ENCODE data around the gene CHEK2.
"Not testable (repeated sequence)": the region's sequence is repeated elsewhere in the genome, so short reads cannot be mapped to it uniquely, and the experiment has no call there.

Gene CHEK2

GRCh38 chr22:28766628-28767027 lies 25.0 kb upstream of the CHEK2 start:
- no peaks in the 10 kb centered on the region for H3K36me3 ChIP-seq (replicated peaks)

GRCh38 chr22:28762000-28762399 lies 20.4 kb upstream of the CHEK2 start:
- H3K4me3 ChIP-seq; in situ Hi-C loops (cut with MboI; ENCODE audit: low sequenced_read_pairs); H3K36me3 ChIP-seq (replicated peaks); H3K9me3 ChIP-seq; H3K27me3 ChIP-seq (ENCODE audit: low read depth); DNase-seq (ENCODE audit: low spot score in 2 of 2): not testable (repeated sequence)
- peaks cover 11% of the 10 kb centered on the region for H3K4me1 ChIP-seq

More at GRCh38 chr22:28766628-28767027, 25.0 kb upstream of the CHEK2 start:
- Histone ChIP-seq H3K27me3 (ENCODE audit: low read depth) (no peaks in the 10 kb centered on the region), H3K9me3 (no peaks in the 10 kb centered on the region), H3K4me3 (no peak overlapping the region), H3K4me1 (no peaks in the 10 kb centered on the region)
- no peak for DNase-seq (ENCODE audit: low spot score in 2 of 2)
- in situ Hi-C loops (cut with MboI; ENCODE audit: low sequenced_read_pairs) = no loop called here

GRCh38 chr22:28761449-28761755 lies 19.8 kb upstream of the CHEK2 start:
- in situ Hi-C loops (cut with MboI; ENCODE audit: low sequenced_read_pairs) = no loop called here
- DNase-seq (ENCODE audit: low spot score in 2 of 2) = no peak
- H3K9me3 ChIP-seq = no peaks in the 10 kb centered on the region
- no peak overlapping the region for H3K4me3 ChIP-seq
- H3K4me1 ChIP-seq = peaks cover 11% of the 10 kb centered on the region
- no peaks in the 10 kb centered on the region for H3K27me3 ChIP-seq (ENCODE audit: low read depth)
- no peaks in the 10 kb centered on the region for H3K36me3 ChIP-seq (replicated peaks)

GRCh38 chr22:28759861-28760560 lies 18.4 kb upstream of the CHEK2 start:
- DNase-seq (ENCODE audit: low spot score in 2 of 2) = peak; percentile 18 to 44
- H3K27me3 ChIP-seq (ENCODE audit: low read depth) = no peaks in the 10 kb centered on the region
- H3K4me3 ChIP-seq = no peak overlapping the region
- H3K4me1 ChIP-seq = peaks cover 11% of the 10 kb centered on the region
- no peaks in the 10 kb centered on the region for H3K9me3 ChIP-seq
- in situ Hi-C loops (cut with MboI; ENCODE audit: low sequenced_read_pairs) = no loop called here
- no peaks in the 10 kb centered on the region for H3K36me3 ChIP-seq (replicated peaks)

GRCh38 chr22:28754512-28754911 lies 12.9 kb upstream of the CHEK2 start:
- H3K27me3 ChIP-seq (ENCODE audit: low read depth); H3K36me3 ChIP-seq (replicated peaks); H3K4me3 ChIP-seq; in situ Hi-C loops (cut with MboI; ENCODE audit: low sequenced_read_pairs); H3K9me3 ChIP-seq; H3K4me1 ChIP-seq; DNase-seq (ENCODE audit: low spot score in 2 of 2): not testable (repeated sequence)

GRCh38 chr22:28750471-28750881 lies 8.9 kb upstream of the CHEK2 start:
- Histone ChIP-seq H3K36me3 (replicated peaks) (peaks cover 23% of the 10 kb centered on the region), H3K4me3 (no peak overlapping the region), H3K27me3 (ENCODE audit: low read depth) (no peaks in the 10 kb centered on the region), H3K4me1 (no peaks in the 10 kb centered on the region), H3K9me3 (no peaks in the 10 kb centered on the region)
- no peak for DNase-seq (ENCODE audit: low spot score in 2 of 2)
- in situ Hi-C loops (cut with MboI; ENCODE audit: low sequenced_read_pairs) = no loop called here

GRCh38 chr22:28743852-28744251 lies 2.2 kb upstream of the CHEK2 start:
- Histone ChIP-seq H3K27me3 (ENCODE audit: low read depth) (no peaks in the 10 kb centered on the region), H3K4me3 (no peak overlapping the region), H3K36me3 (replicated peaks) (peaks cover 30% of the 10 kb centered on the region), H3K9me3 (no peaks in the 10 kb centered on the region), H3K4me1 (peaks cover 6% of the 10 kb centered on the region)
- DNase-seq (ENCODE audit: low spot score in 2 of 2) = no peak
- in situ Hi-C loops (cut with MboI; ENCODE audit: low sequenced_read_pairs) = no loop called here

GRCh38 chr22:28742562-28742962 lies 942 bp upstream of the CHEK2 start:
- Histone ChIP-seq H3K9me3 (no peaks in the 10 kb centered on the region), H3K36me3 (replicated peaks) (peaks cover 20% of the 10 kb centered on the region), H3K4me1 (peaks cover 6% of the 10 kb centered on the region), H3K4me3 (peak overlapping the region; percentile 76), H3K27me3 (ENCODE audit: low read depth) (no peaks in the 10 kb centered on the region)
- peak in 1 of 2 experiments; percentile 96 for DNase-seq (ENCODE audit: low spot score in 2 of 2)
- in situ Hi-C loops (cut with MboI; ENCODE audit: low sequenced_read_pairs) = no loop called here

GRCh38 chr22:28741200-28741784 lies 328 bp downstream of the CHEK2 start:
- no peaks in the 10 kb centered on the region for H3K9me3 ChIP-seq
- peak overlapping the region; percentile 76 for H3K4me3 ChIP-seq
- H3K36me3 ChIP-seq (replicated peaks) = peaks cover 13% of the 10 kb centered on the region
- H3K4me1 ChIP-seq = peaks cover 16% of the 10 kb centered on the region
- in situ Hi-C loops (cut with MboI; ENCODE audit: low sequenced_read_pairs) = no loop called here
- H3K27me3 ChIP-seq (ENCODE audit: low read depth) = no peaks in the 10 kb centered on the region
- peak; percentile 11 to 17 for DNase-seq (ENCODE audit: low spot score in 2 of 2)

GRCh38 chr22:28738876-28739275 lies 2.7 kb downstream of the CHEK2 start:
- H3K4me1 ChIP-seq = peaks cover 20% of the 10 kb centered on the region
- H3K36me3 ChIP-seq (replicated peaks); H3K9me3 ChIP-seq; DNase-seq (ENCODE audit: low spot score in 2 of 2); H3K4me3 ChIP-seq; in situ Hi-C loops (cut with MboI; ENCODE audit: low sequenced_read_pairs); H3K27me3 ChIP-seq (ENCODE audit: low read depth): not testable (repeated sequence)

- Histone ChIP-seq H3K36me3 (replicated peaks) (peaks cover 14% of the 10 kb centered on the region), H3K27me3 (ENCODE audit: low read depth) (no peaks in the 10 kb centered on the region), H3K4me3 (no peak overlapping the region), H3K9me3 (no peaks in the 10 kb centered on the region), H3K4me1 (peaks cover 15% of the 10 kb centered on the region)
- DNase-seq (ENCODE audit: low spot score in 2 of 2) = no peak
- in situ Hi-C loops (cut with MboI; ENCODE audit: low sequenced_read_pairs) = no loop called here
These were observed 3.9 kb downstream of the CHEK2 start for GRCh38 chr22:28737701-28738100.

- peak; percentile 36 to 83 for DNase-seq (ENCODE audit: low spot score in 2 of 2)
These were observed 5.1 kb downstream of the CHEK2 start for GRCh38 chr22:28736301-28737155.

GRCh38 chr22:28734393-28734792 lies 7.2 kb downstream of the CHEK2 start:
- no peaks in the 10 kb centered on the region for H3K27me3 ChIP-seq (ENCODE audit: low read depth)
- no peak for DNase-seq (ENCODE audit: low spot score in 2 of 2)
- H3K36me3 ChIP-seq (replicated peaks) = peaks cover 34% of the 10 kb centered on the region
- H3K4me3 ChIP-seq = no peak overlapping the region
- peaks cover 14% of the 10 kb centered on the region for H3K4me1 ChIP-seq
- in situ Hi-C loops (cut with MboI; ENCODE audit: low sequenced_read_pairs) = no loop called here
- no peaks in the 10 kb centered on the region for H3K9me3 ChIP-seq

More at GRCh38 chr22:28736301-28737155, 5.1 kb downstream of the CHEK2 start:
- H3K4me1 ChIP-seq = peaks cover 14% of the 10 kb centered on the region
- in situ Hi-C loops (cut with MboI; ENCODE audit: low sequenced_read_pairs) = no loop called here
- H3K4me3 ChIP-seq = no peak overlapping the region
- peaks cover 26% of the 10 kb centered on the region for H3K36me3 ChIP-seq (replicated peaks)
- no peaks in the 10 kb centered on the region for H3K27me3 ChIP-seq (ENCODE audit: low read depth)
- no peaks in the 10 kb centered on the region for H3K9me3 ChIP-seq

- H3K4me3 ChIP-seq = no peak overlapping the region
- DNase-seq (ENCODE audit: low spot score in 2 of 2) = no peak
- H3K4me1 ChIP-seq = no peaks in the 10 kb centered on the region
- no peaks in the 10 kb centered on the region for H3K27me3 ChIP-seq (ENCODE audit: low read depth)
- H3K9me3 ChIP-seq = no peaks in the 10 kb centered on the region
- H3K36me3 ChIP-seq (replicated peaks) = peaks cover 41% of the 10 kb centered on the region
- in situ Hi-C loops (cut with MboI; ENCODE audit: low sequenced_read_pairs) = no loop called here
These were observed 11.4 kb downstream of the CHEK2 start for GRCh38 chr22:28730179-28730578.
